CD14-positive monocyte (primary cell): Measurements from ENCODE around the gene TPSG1. TPM values are rescaled to one million over a fixed set of nuclear protein-coding genes. Genes with fewer than 3 reads are reported as not detected.
A peak's percentile ranks its signal among the peaks of the same experiment; 100 is the strongest.
"Not testable (repeated sequence)": the region's sequence is repeated elsewhere in the genome, so short reads cannot be mapped to it uniquely, and the experiment has no call there.

Source experiments
- DNase-seq, 3 donors: peaks; one replicate each; pipeline ENCODE4 v3.0.0-alpha.2; 2011 to 2022
- H2AFZ ChIP-seq: 2 replicates; pipeline ENCODE4 v1.6.0; 2012; ENCODE audit warnings: mild to moderate bottlenecking, low read depth, low read length, inconsistent platforms; ENCODE audit not compliant: insufficient read depth, poor library complexity, severe bottlenecking
- H3K27ac ChIP-seq, 2 donors: 1 replicate in 1 of 2; 2 replicates in 1 of 2; pipeline ENCODE4 v1.5.1; 2012 to 2013; ENCODE audit warnings: low read length in 2 of 2, control low read depth in 1 of 2, inconsistent platforms in 1 of 2, low read depth in 1 of 2, mild to moderate bottlenecking in 1 of 2
- H3K27me3 ChIP-seq, 2 donors: one replicate each; pipeline versions ENCODE4 v1.6.0 to v1.6.1; 2011 to 2013; ENCODE audit warnings: low read length in 2 of 2; ENCODE audit not compliant: control insufficient read depth in 2 of 2, insufficient read depth in 2 of 2
- H3K36me3 ChIP-seq, 2 donors: replicated peaks in 1 of 2; 1 replicate in 1 of 2; 2 replicates in 1 of 2; pipeline versions ENCODE4 v1.5.1 to v1.6.1; 2012 to 2013; ENCODE audit warnings: low read length in 2 of 2, control low read depth in 1 of 2, inconsistent platforms in 1 of 2, mild to moderate bottlenecking in 1 of 2; ENCODE audit not compliant: insufficient read depth in 2 of 2, control insufficient read depth in 1 of 2
- H3K4me1 ChIP-seq, 2 donors: 1 replicate in 1 of 2; 2 replicates in 1 of 2; pipeline versions ENCODE4 v1.5.1 to v1.6.1; 2012 to 2013; ENCODE audit warnings: low read length in 2 of 2, control low read depth in 1 of 2, inconsistent platforms in 1 of 2, mild to moderate bottlenecking in 1 of 2, moderate library complexity in 1 of 2; ENCODE audit not compliant: insufficient read depth in 2 of 2, control insufficient read depth in 1 of 2
- H3K4me2 ChIP-seq: replicated peaks from 2 replicates; pipeline ENCODE3; 2012; ENCODE audit warnings: low read length, moderate library complexity, mild to moderate bottlenecking; ENCODE audit not compliant: poor library complexity, severe bottlenecking; ENCODE audit errors: extremely low read depth
- H3K4me3 ChIP-seq, 3 experiments: fragments of 200-600 bp in 1 of 3; sonication (generic) in 1 of 3; replicated peaks in 1 of 3; 1 replicate in 2 of 3; 2 replicates in 1 of 3; pipeline ENCODE4 v1.5.1; 2011 to 2013; ENCODE audit warnings: low read length in 3 of 3, mild to moderate bottlenecking in 3 of 3, control low read depth in 2 of 3, low read depth in 2 of 3, inconsistent platforms in 1 of 3, moderate library complexity in 1 of 3
- H3K79me2 ChIP-seq: 2 replicates; pipeline ENCODE4 v1.6.0; 2012; ENCODE audit warnings: mild to moderate bottlenecking, control low read depth, inconsistent platforms, low read length, moderate library complexity; ENCODE audit not compliant: insufficient read depth
- H3K9ac ChIP-seq: 2 replicates; pipeline ENCODE4 v1.6.0; 2017; ENCODE audit warnings: low read length, mild to moderate bottlenecking; ENCODE audit not compliant: insufficient read depth, poor library complexity, severe bottlenecking
- H3K9me3 ChIP-seq, 2 donors: replicated peaks in 1 of 2; 1 replicate in 1 of 2; 2 replicates in 1 of 2; pipeline versions ENCODE4 v1.5.1 to v1.6.1; 2012 to 2013; ENCODE audit warnings: low read length in 2 of 2, control low read depth in 1 of 2; ENCODE audit not compliant: control insufficient read depth in 1 of 2, insufficient read depth in 1 of 2
- H4K20me1 ChIP-seq: 2 replicates; pipeline ENCODE4 v1.6.0; 2012; ENCODE audit warnings: mild to moderate bottlenecking, low read length, control low read depth, moderate library complexity; ENCODE audit not compliant: insufficient read depth
- H3K27ac Mint-ChIP-seq, 7 donors: one replicate each; pipeline ENCODE4 v1.8.0; 2020; ENCODE audit warnings: mild to moderate bottlenecking in 7 of 7, mixed read lengths in 7 of 7, moderate library complexity in 6 of 7, inconsistent platforms in 2 of 7
- H3K27me3 Mint-ChIP-seq, 3 donors: one replicate each; pipeline ENCODE4 v1.8.0; 2021 to 2022; ENCODE audit warnings: low read depth in 3 of 3, mild to moderate bottlenecking in 3 of 3, mixed read lengths in 3 of 3, moderate library complexity in 3 of 3, inconsistent platforms in 1 of 3
- H3K36me3 Mint-ChIP-seq, 2 donors: one replicate each; pipeline ENCODE4 v1.8.0; 2020; ENCODE audit warnings: mixed read lengths in 2 of 2, inconsistent platforms in 1 of 2, mild to moderate bottlenecking in 1 of 2
- H3K4me1 Mint-ChIP-seq: one replicate; pipeline ENCODE4 v1.8.0; 2020; ENCODE audit warnings: mild to moderate bottlenecking, mixed read lengths
- H3K4me3 Mint-ChIP-seq, 2 donors: one replicate each; pipeline ENCODE4 v1.8.0; 2020; ENCODE audit warnings: mild to moderate bottlenecking in 2 of 2, mixed read lengths in 2 of 2, moderate library complexity in 1 of 2
- H3K9me3 Mint-ChIP-seq, 7 donors: one replicate each; pipeline ENCODE4 v1.8.0; 2020 to 2022; ENCODE audit warnings: mixed read lengths in 7 of 7, mild to moderate bottlenecking in 6 of 7, moderate library complexity in 6 of 7, inconsistent platforms in 2 of 7
- CTCF ChIP-seq: fragments of 200-600 bp; IDR thresholded peaks from one replicate; pipeline ENCODE4 v1.8.0; 2022; ENCODE audit warnings: antibody characterized with exemption, mild to moderate bottlenecking
- WGBS: methylation state at CpG from one replicate; pipeline ENCODE4 v1.1.5; 2013; ENCODE audit warnings: missing lambda C conversion rate; ENCODE audit not compliant: insufficient coverage; 5-methylcytosine and 5-hydroxymethylcytosine counted together
- intact Hi-C, 2 donors: fragments of 100-400 bp; cut with micrococcal nuclease; formaldehyde crosslinking; loops; one replicate each; pipeline versions ENCODE4 v1.15.0 to v1.15.1; 2023
- polyA plus RNA-seq, 3 donors: library from polyadenylated mRNA; depleted of rRNA in 1 of 3; unstranded in 2 of 3; stranded (reverse) in 1 of 3; fragments of 300-500 nt in 2 of 3; fragments of >200 nt in 1 of 3; fragmentation: Illumina TruSeq in 2 of 3; gene quantifications; 1 replicate in 2 of 3; 2 replicates in 1 of 3; pipeline ENCODE4 v1.2.3, GENCODE V29; 2012 to 2021

The TPSG1 gene
- polyA plus RNA-seq, 3 donors, result not detected

DNA sequence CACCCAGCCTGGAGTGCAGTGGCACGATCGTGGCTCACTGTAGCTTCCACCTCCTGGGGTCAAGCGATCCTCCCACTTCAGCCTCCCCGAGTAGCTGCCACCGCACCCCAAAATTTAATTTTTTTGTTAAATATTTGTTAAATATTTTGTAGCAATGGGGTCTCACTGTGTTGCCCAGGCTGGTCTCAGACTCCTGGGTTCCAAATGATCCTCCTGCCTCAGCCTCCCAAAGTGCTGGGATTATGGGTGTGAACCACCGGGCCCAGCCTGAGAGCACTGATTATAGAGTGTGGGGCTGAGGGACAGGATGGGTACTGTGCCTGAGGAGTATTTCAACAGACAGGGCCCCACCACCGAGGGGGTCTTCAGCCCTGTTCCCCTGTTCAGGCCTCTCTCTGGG lies 35.6 kb downstream of the TPSG1 start:
- H3K27me3 ChIP-seq, result no peaks in the 10 kb centered on the region
- Mint-ChIP-seq H3K4me1 (no peaks in the 10 kb centered on the region), H3K9me3 (peaks cover 0 to 10% (median 5%) of the 10 kb centered on the region in 7 donors), H3K4me3 (no peak overlapping the region), H3K27ac (no peak overlapping the region), H3K27me3 (peaks cover 2 to 7% (median 6%) of the 10 kb centered on the region in 3 donors), H3K36me3 (no peaks in the 10 kb centered on the region)
- H2AFZ ChIP-seq, result no peak overlapping the region
- WGBS, result 81% methylated on average over 2 of the region's 7 CpGs
- no peak overlapping the region for H3K4me2 ChIP-seq
- no peak overlapping the region for H3K9ac ChIP-seq
- H3K27ac ChIP-seq, result no peak overlapping the region
- no peak overlapping the region for H3K4me3 ChIP-seq
- H3K36me3 ChIP-seq, result no peaks in the 10 kb centered on the region
- DNase-seq, result no peak
- H4K20me1 ChIP-seq, result no peaks in the 10 kb centered on the region
- peaks cover 0 to 6% of the 10 kb centered on the region in 2 donors for H3K9me3 ChIP-seq
- no peaks in the 10 kb centered on the region for H3K79me2 ChIP-seq
- intact Hi-C loops, result no loop called here
- no peaks in the 10 kb centered on the region for H3K4me1 ChIP-seq
- TF ChIP-seq CTCF, result no peak

DNA sequence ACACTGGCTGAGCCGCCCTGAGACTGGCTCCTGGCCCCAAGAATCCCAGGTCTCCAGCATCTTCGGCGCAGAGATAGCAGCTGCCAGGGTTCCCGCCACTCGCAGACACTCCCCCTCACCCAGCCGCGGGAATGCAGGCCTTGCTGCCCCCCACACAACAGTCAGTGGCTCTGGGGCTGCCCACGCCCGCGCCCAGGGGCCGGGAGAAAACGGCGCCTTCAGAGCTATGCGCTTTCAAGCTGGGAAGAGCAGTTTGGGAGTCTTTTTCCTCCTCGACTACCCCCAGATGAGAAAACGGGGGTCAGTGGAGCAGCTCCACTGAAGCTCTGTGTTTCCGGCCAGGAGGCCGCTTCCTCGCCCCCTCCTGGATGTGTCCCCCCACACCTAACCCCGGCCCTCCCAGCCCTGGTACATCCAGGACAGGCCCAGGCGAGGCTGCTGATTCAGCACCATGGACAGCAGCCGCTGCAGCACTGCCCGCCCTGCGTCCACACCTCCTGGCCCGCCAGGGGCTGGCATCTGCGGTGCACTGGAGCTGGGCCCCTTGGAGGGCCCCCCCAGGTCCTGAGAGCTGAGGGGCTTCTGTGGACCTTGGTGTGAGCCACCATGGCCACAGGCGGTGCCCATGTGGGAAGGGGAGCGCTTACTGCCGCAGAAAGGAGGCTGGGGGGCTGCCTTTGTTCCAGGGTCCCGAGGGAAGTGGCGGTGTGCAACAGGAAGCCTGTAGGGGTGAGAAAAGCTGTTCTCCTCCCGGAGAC lies 36.5 kb downstream of the TPSG1 start:
- H3K36me3 ChIP-seq, result no peaks in the 10 kb centered on the region
- intact Hi-C loops, result no loop called here
- Mint-ChIP-seq H3K4me1 (no peaks in the 10 kb centered on the region), H3K36me3 (no peaks in the 10 kb centered on the region), H3K4me3 (no peak overlapping the region), H3K9me3 (peaks cover 0 to 8% (median 5%) of the 10 kb centered on the region in 7 donors), H3K27ac (no peak overlapping the region), H3K27me3 (peaks cover 3 to 7% (median 6%) of the 10 kb centered on the region in 3 donors)
- H2AFZ ChIP-seq, result no peak overlapping the region
- H3K27ac ChIP-seq, result no peak overlapping the region
- peak in 1 of 3 donors; percentile 16 for DNase-seq
- no peaks in the 10 kb centered on the region for H3K27me3 ChIP-seq
- no peaks in the 10 kb centered on the region for H4K20me1 ChIP-seq
- no peak overlapping the region for H3K4me2 ChIP-seq
- no peak for TF ChIP-seq CTCF
- no peaks in the 10 kb centered on the region for H3K79me2 ChIP-seq
- peaks cover 0 to 6% of the 10 kb centered on the region in 2 donors for H3K9me3 ChIP-seq
- 33% methylated on average over 25 of the region's 32 CpGs for WGBS
- H3K4me3 ChIP-seq, result no peak overlapping the region
- no peaks in the 10 kb centered on the region for H3K4me1 ChIP-seq
- no peak overlapping the region for H3K9ac ChIP-seq

- H3K36me3 Mint-ChIP-seq, result not testable (repeated sequence)
These were observed 39.4 kb downstream of the TPSG1 start for GRCh38 chr16:1185460-1186207.

More at GRCh38 chr16:1185460-1186207, 39.4 kb downstream of the TPSG1 start:
- H3K27ac ChIP-seq, H2AFZ ChIP-seq, H3K27me3 Mint-ChIP-seq, H3K9me3 ChIP-seq, H3K9me3 Mint-ChIP-seq, H3K4me1 ChIP-seq, H3K79me2 ChIP-seq, intact Hi-C loops, DNase-seq, H3K4me3 ChIP-seq, H3K9ac ChIP-seq, H3K4me1 Mint-ChIP-seq, H3K27ac Mint-ChIP-seq, H3K4me3 Mint-ChIP-seq, H3K27me3 ChIP-seq, H3K4me2 ChIP-seq, H3K36me3 ChIP-seq, H4K20me1 ChIP-seq: not testable (repeated sequence)
- 94% methylated on average over 7 of the region's 86 CpGs for WGBS
